ENCODE data around the gene NAP1L4.
A peak's percentile ranks its signal among the peaks of the same experiment; 100 is the strongest.

The NAP1L4 gene

DNA sequence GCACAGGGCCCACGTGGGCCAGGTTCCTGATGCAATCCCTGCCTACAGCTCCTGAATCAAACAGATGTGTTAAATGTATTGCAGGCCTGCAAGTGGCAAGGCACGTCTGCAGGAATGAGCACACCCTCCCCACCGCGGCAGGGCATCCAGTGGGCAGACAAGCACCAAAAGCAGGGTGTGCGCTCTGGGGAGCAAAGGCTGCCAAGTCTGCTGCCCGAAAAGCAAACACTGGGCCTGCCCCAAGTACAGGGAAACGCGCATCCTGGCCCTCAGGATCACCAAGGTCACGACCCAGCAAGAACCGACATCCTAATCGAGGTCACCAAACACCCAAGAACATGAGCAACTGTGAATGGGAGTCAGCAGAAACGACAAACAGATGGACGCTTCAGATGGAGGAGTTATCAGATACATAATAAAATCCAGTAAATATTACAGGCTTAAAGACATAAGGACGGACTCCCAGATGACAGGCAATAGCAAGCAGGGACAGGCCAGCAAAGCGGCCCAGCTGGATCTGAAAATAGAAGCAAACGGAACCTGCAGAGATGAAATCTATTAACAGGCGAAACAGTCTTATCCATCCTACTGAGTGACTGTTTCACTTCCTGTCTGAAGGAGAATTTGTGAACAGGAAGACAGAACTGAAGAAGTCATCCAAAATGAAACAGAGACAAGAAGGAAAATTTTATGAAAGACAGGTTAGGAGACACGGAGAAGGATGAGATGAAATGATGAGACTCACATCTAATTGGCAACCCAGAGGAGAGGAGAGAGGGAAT, 38.4 kb upstream of the NAP1L4 start:
- TF ChIP-seq, protein P1, sequence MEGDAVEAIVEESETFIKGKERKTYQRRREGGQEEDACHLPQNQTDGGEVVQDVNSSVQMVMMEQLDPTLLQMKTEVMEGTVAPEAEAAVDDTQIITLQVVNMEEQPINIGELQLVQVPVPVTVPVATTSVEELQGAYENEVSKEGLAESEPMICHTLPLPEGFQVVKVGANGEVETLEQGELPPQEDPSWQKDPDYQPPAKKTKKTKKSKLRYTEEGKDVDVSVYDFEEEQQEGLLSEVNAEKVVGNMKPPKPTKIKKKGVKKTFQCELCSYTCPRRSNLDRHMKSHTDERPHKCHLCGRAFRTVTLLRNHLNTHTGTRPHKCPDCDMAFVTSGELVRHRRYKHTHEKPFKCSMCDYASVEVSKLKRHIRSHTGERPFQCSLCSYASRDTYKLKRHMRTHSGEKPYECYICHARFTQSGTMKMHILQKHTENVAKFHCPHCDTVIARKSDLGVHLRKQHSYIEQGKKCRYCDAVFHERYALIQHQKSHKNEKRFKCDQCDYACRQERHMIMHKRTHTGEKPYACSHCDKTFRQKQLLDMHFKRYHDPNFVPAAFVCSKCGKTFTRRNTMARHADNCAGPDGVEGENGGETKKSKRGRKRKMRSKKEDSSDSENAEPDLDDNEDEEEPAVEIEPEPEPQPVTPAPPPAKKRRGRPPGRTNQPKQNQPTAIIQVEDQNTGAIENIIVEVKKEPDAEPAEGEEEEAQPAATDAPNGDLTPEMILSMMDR (IDR thresholded peaks at IDR 0.05; ENCODE audit: low read depth, low read length), result no peak
- no peak for DNase-seq (ENCODE audit: low read depth, low spot score)
- in situ Hi-C loops (cut with HindIII; ENCODE audit: low sequenced_read_pairs), result no loop called here
- H3K4me3 ChIP-seq (ENCODE audit: low read depth, low read length), result no peak overlapping the region

- in situ Hi-C loops (cut with HindIII; ENCODE audit: low sequenced_read_pairs), result no loop called here
Observed at GRCh38 chr11:3028813-3029212, 36.7 kb upstream of the NAP1L4 start.

GRCh38 chr11:3026803-3027202, 34.7 kb upstream of the NAP1L4 start:
- DNase-seq (ENCODE audit: low read depth, low spot score), result no peak
- TF ChIP-seq, protein P1 (IDR thresholded peaks at IDR 0.05; ENCODE audit: low read depth, low read length), result no peak
- in situ Hi-C loops (cut with HindIII; ENCODE audit: low sequenced_read_pairs), result no loop called here
- H3K4me3 ChIP-seq (ENCODE audit: low read depth, low read length), result no peak overlapping the region

More at GRCh38 chr11:3028813-3029212, 36.7 kb upstream of the NAP1L4 start:
- H3K4me3 ChIP-seq (ENCODE audit: low read depth, low read length), result no peak overlapping the region
- DNase-seq (ENCODE audit: low read depth, low spot score), result no peak
- TF ChIP-seq, protein P1 (IDR thresholded peaks at IDR 0.05; ENCODE audit: low read depth, low read length), result no peak

- TF ChIP-seq, protein P1 (IDR thresholded peaks at IDR 0.05; ENCODE audit: low read depth, low read length), result no peak
- H3K4me3 ChIP-seq (ENCODE audit: low read depth, low read length), result no peak overlapping the region
- in situ Hi-C loops (cut with HindIII; ENCODE audit: low sequenced_read_pairs), result no loop called here
- DNase-seq (ENCODE audit: low read depth, low spot score), result peak; percentile 83
Observed at GRCh38 chr11:3022982-3023381, 30.9 kb upstream of the NAP1L4 start.

DNA sequence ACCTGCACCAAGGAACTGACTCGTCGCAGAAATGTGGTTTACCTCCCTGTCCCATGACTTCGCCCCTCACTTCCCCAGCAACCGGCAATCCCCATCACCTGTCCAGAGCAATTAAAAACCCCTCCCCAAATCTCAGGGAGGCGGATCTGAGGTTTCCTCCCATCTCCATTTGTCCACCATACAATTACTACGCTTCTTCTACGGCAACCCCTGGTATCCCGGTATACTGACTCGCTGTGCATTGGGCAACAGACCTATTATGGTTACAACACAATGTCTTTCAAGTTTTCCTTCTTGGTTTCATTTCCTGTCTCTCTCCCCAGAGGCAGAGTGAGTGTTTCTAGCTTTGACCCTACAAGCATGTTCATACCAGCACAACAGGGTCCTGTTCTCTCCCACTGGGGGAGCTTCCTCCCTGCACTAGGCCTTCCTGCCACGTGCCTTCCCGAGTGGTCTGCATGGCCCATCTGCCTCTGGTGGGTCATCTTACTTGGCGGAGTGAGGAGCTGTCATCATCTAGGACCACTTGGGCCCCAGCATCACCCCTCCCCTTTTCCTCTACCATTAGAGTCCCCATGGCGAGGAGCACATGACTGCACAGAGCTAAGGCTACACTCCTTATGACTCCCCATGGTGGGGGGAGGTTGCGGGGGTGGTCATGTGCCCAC, 30.3 kb upstream of the NAP1L4 start:
- peak; percentile 91 for DNase-seq (ENCODE audit: low read depth, low spot score)
- TF ChIP-seq, protein P1 (IDR thresholded peaks at IDR 0.05; ENCODE audit: low read depth, low read length), result no peak
- H3K4me3 ChIP-seq (ENCODE audit: low read depth, low read length), result no peak overlapping the region
- in situ Hi-C loops (cut with HindIII; ENCODE audit: low sequenced_read_pairs), result no loop called here

DNA sequence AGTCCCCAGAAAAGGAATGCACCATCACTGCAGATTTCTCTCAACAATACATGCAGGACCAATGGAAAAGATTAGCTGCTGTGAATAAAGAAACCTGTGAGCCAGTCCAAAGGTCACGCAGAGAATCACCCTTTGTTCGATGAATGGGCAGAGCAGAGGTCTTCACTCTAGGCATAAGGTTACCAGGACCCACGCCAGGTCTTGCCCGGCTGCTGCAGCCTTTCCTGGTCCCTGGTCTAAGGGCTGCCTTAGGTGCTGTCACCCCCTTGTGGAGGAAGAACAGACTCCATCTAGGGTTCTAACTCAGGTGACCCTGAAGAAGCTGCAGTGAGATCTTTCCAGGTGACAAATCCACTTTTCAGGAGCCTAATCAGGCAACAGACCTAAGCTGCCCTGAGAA, 29.0 kb upstream of the NAP1L4 start:
- in situ Hi-C loops (cut with HindIII; ENCODE audit: low sequenced_read_pairs), result no loop called here
- no peak for DNase-seq (ENCODE audit: low read depth, low spot score)
- TF ChIP-seq, protein P1 (IDR thresholded peaks at IDR 0.05; ENCODE audit: low read depth, low read length), result peak; percentile 56
- H3K4me3 ChIP-seq (ENCODE audit: low read depth, low read length), result no peak overlapping the region
